Daoy (cell line): ENCODE results near the gene ARGFX. TPM values are rescaled to one million over a fixed set of nuclear protein-coding genes. Genes with fewer than 3 reads are reported as not detected.
"Not testable (repeated sequence)": the region's sequence is repeated elsewhere in the genome, so short reads cannot be mapped to it uniquely, and the experiment has no call there.

Experiments used
- DNase-seq: peaks from one replicate; pipeline ENCODE4 v3.0.0-alpha.2; 2015; ENCODE audit warnings: low read depth
- total RNA-seq: library from RNA; depleted of rRNA; stranded (reverse); fragments of >200 nt; shearing (Covaris generic); gene quantifications from 2 replicates; pipeline ENCODE4 v1.2.3, GENCODE V29; 2014; rRNA removed

ARGFX gene
- not detected in 2 replicates for total RNA-seq

GRCh38 chr3:121567649-121568048 is at the start of gene ARGFX:
Gene ARGFX (plus strand): TSS chr3:121567949. CDS start chr3:121570714, 2,765 bp downstream.
- DNase-seq: no peak

GRCh38 chr3:121517953-121518655 is 49.6 kb upstream of the ARGFX start:
- DNase-seq: no peak

- no peak for DNase-seq
These were observed 47.2 kb upstream of the ARGFX start for GRCh38 chr3:121520510-121520909.

- no peak for DNase-seq
These were observed 38.4 kb upstream of the ARGFX start for GRCh38 chr3:121529308-121529707.

- no peak for DNase-seq
These were observed 36.5 kb upstream of the ARGFX start for GRCh38 chr3:121531269-121531668.

GRCh38 chr3:121542924-121543323 is 24.8 kb upstream of the ARGFX start:
- DNase-seq: no peak

- no peak for DNase-seq
These were observed 22.6 kb upstream of the ARGFX start for GRCh38 chr3:121545049-121545573.

GRCh38 chr3:121545574-121546455 is 21.9 kb upstream of the ARGFX start, which contains the start of gene POLQ:
Gene POLQ (minus strand): TSS chr3:121545988. CDS start chr3:121545877, 111 bp downstream.
- DNase-seq: peak; percentile 93

- no peak for DNase-seq
These were observed 15.4 kb upstream of the ARGFX start for GRCh38 chr3:121552379-121552778.

- no peak for DNase-seq
These were observed 15.0 kb upstream of the ARGFX start for GRCh38 chr3:121552797-121553196.

- no peak for DNase-seq
These were observed 10.3 kb upstream of the ARGFX start for GRCh38 chr3:121557426-121557934.

- no peak for DNase-seq
These were observed 5.6 kb upstream of the ARGFX start for GRCh38 chr3:121562148-121562547.

GRCh38 chr3:121566773-121567172 is 976 bp upstream of the ARGFX start:
- peak; percentile 20 for DNase-seq

GRCh38 chr3:121574449-121574848 is 6.7 kb downstream of the ARGFX start:
- peak; percentile 78 for DNase-seq

- no peak for DNase-seq
These were observed 13.9 kb downstream of the ARGFX start for GRCh38 chr3:121581691-121582090.

GRCh38 chr3:121584418-121584817 is 16.7 kb downstream of the ARGFX start:
- no peak for DNase-seq

- DNase-seq: no peak
These were observed 25.3 kb downstream of the ARGFX start, which contains the start of gene FBXO40 for GRCh38 chr3:121592856-121593702. Gene FBXO40 (plus strand): TSS chr3:121593379. CDS start chr3:121620576, 27,197 bp downstream.

- not testable (repeated sequence) for DNase-seq
These were observed 26.1 kb downstream of the ARGFX start for GRCh38 chr3:121593806-121594205.

- no peak for DNase-seq
These were observed 27.1 kb downstream of the ARGFX start for GRCh38 chr3:121594850-121595249.

GRCh38 chr3:121595765-121596406 is 28.1 kb downstream of the ARGFX start:
- no peak for DNase-seq

GRCh38 chr3:121598564-121598963 is 30.8 kb downstream of the ARGFX start:
- no peak for DNase-seq
